ENCODE measurements around the gene LARP6.

- no peak for TF ChIP-seq ZC3H10 (CRISPR knock-in tag; IDR thresholded peaks at IDR 0.05)
- TF ChIP-seq SNAI2 (CRISPR knock-in tag; IDR thresholded peaks at IDR 0.05): no peak
- TF ChIP-seq, protein P1, sequence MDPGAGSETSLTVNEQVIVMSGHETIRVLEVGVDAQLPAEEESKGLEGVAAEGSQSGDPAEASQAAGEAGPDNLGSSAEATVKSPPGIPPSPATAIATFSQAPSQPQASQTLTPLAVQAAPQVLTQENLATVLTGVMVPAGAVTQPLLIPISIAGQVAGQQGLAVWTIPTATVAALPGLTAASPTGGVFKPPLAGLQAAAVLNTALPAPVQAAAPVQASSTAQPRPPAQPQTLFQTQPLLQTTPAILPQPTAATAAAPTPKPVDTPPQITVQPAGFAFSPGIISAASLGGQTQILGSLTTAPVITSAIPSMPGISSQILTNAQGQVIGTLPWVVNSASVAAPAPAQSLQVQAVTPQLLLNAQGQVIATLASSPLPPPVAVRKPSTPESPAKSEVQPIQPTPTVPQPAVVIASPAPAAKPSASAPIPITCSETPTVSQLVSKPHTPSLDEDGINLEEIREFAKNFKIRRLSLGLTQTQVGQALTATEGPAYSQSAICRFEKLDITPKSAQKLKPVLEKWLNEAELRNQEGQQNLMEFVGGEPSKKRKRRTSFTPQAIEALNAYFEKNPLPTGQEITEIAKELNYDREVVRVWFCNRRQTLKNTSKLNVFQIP (CRISPR knock-in tag; IDR thresholded peaks at IDR 0.05; ENCODE audit: borderline replicate concordance, low read depth): no peak
- TF ChIP-seq ESRRG (CRISPR knock-in tag; IDR thresholded peaks at IDR 0.05): no peak
- no peak for TF ChIP-seq RARB (CRISPR knock-in tag; IDR thresholded peaks at IDR 0.05)
- TF ChIP-seq PATZ1 (CRISPR knock-in tag; IDR thresholded peaks at IDR 0.05; ENCODE audit: borderline replicate concordance): no peak
- TF ChIP-seq TSHZ2 (CRISPR knock-in tag; IDR thresholded peaks at IDR 0.05): no peak
- no peak for TF ChIP-seq ZFP30 (CRISPR knock-in tag; IDR thresholded peaks at IDR 0.05)
- no peak for TF ChIP-seq TOX (CRISPR knock-in tag; IDR thresholded peaks at IDR 0.05; ENCODE audit: borderline replicate concordance)
- no peak for TF ChIP-seq PPARA (CRISPR knock-in tag; IDR thresholded peaks at IDR 0.05; ENCODE audit: borderline replicate concordance)
- TF ChIP-seq GLIS3 (CRISPR knock-in tag; IDR thresholded peaks at IDR 0.05): no peak
- TF ChIP-seq CREB5 (CRISPR knock-in tag; IDR thresholded peaks at IDR 0.05; ENCODE audit: low read depth): no peak
- no peak for TF ChIP-seq ZNF565 (CRISPR knock-in tag; conservative IDR thresholded peaks at IDR 0.05; ENCODE audit: low read depth)
Observed at GRCh38 chr15:70855764-70856163, 1.8 kb upstream of the LARP6 start.
